GM19468 (cell line): ENCODE measurements around the gene CYTH2.
"Not testable (repeated sequence)": the region's sequence is repeated elsewhere in the genome, so short reads cannot be mapped to it uniquely, and the experiment has no call there.

Source experiments
- ATAC-seq: cut with Tn5 transposase; IDR thresholded peaks from one replicate; pipeline ENCODE4 v1.9.1; 2021; ENCODE audit warnings: mild to moderate bottlenecking, moderate library complexity, moderate number of reproducible peaks; ENCODE audit not compliant: unreplicated experiment; ENCODE audit errors: extremely low read depth

The CYTH2 gene

DNA sequence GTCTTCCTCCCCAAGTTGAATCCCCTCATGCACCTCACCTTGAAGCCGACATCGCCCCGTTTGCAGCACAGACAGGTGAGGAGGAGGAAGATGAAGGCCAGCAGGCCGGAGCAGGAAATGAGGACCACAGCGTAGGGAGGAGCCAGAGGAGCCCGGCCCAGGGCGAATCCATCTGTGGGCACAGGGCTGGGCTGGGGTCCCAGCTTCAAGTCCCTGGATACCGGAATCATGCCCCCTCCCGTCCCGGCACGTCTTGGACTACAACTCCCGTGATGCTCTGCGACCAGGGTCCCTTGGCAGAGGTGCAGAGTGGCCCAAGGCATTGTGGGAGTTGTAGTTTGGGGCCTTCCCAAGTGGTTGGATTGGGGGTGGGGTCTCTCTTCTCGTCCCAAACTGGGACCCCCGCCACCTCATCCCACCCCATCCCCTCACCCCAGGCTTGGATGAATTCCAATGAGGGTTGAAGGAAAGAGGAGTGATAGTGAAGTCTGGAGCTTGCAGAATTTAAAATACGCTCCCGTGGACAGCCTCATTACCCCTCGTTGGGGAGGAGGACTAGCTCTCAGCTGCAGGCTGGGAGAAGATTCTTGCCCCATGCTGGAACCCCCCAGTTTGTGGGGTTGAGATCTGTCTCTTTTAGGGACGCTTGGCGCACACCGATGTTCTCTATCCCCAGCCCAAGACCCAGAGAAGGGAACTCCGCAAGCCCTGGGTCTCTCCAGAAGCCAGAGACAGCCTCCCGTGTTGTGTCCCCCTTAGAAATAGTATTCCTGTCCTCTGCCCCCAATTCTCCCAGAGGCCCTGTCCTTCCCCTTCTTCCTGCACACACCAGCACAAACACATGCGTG, 41.5 kb downstream of the CYTH2 start:
- ATAC-seq = no peak

DNA sequence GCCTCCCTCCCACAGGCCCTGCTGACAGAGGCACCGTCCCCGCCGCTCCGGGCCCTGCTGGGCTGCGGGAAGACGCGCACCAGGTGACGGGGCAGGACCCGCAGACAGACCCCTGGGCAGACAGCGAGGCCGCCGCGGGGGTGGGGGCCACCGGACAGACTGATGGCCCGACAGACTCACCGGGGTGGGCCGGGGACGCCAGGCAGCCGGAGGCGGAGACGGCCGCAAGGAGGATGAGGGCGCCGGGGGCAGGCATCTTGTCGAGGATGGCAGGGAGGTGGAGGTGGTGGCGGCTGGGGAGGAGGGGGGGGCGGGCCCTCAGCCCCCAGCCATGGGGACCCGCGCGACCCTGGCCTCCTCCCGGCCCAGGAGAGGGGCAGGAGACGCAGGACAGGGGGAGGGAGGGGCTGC, 42.2 kb downstream of the CYTH2 start:
- ATAC-seq = no peak

- no peak for ATAC-seq
These were observed 42.8 kb downstream of the CYTH2 start, which contains the start of gene LMTK3 for GRCh38 chr19:48511800-48512503. LMTK3 (minus strand) TSS chr19:48511835; CDS start chr19:48511576, 259 bp downstream.

- ATAC-seq = no peak
These were observed 43.5 kb downstream of the CYTH2 start for GRCh38 chr19:48512504-48513288.

GRCh38 chr19:48513289-48514122, 44.3 kb downstream of the CYTH2 start:
- ATAC-seq = no peak

DNA sequence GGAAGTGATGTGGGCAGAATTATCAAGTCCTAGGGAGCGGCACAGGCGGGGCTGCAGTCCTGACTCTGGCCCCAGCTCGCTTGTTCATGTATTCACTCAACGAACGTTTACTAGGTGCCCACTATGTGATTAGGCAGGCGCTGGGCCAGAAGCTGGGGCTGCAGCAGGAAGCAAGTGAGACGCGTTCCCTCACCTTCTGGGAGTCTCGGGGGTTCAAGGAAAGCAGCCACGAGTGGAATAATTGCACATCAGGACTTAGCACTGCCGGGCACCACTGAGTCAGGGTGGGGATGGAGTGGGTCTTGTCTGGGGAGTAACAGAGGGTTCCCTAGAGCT, 44.9 kb downstream of the CYTH2 start:
- no peak for ATAC-seq

- no peak for ATAC-seq
These were observed 47.4 kb downstream of the CYTH2 start for GRCh38 chr19:48516536-48516935.

DNA sequence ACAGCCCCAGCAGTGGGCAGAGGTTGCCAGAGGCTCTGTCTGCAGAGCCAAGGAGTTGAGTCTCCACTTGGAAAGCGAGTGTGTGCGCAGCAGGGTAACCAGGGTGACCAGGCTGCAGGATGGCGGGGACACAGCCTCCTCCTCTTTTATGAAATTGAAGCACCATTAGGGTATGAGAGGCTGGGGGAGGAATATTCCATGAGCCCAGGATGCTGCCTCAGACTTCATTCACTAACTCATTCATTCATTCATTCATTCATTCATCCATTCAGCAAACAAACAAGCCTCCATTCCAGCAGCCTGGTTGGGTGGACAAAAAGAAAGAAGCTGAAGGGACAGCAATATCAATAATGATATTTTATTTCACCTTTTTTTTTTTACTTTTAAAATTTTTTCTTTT, 49.0 kb downstream of the CYTH2 start:
- ATAC-seq = no peak

- ATAC-seq = not testable (repeated sequence)
These were observed 50.3 kb downstream of the CYTH2 start for GRCh38 chr19:48519426-48519825.

- no peak for ATAC-seq
These were observed 51.0 kb downstream of the CYTH2 start for GRCh38 chr19:48520134-48520533.

DNA sequence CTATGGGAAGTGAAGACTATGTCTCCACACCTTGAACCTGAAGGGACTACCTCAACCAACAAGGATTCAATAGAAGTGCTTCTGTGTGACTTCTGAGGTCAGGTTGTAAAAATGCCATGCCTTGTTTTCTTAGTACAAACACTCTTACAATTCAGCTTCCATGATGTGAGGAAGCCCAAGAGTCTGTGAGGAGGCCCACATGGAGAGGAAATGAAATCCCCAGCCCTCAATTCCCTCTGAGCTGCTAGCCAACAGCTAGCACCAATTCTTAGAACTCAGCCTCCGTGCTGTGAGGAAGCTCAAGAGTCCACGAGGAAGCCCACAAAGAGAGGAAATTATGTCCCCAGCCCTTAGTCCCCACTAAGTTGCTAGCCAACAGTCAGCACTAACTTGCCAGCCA, 55.1 kb downstream of the CYTH2 start:
- ATAC-seq = no peak

DNA sequence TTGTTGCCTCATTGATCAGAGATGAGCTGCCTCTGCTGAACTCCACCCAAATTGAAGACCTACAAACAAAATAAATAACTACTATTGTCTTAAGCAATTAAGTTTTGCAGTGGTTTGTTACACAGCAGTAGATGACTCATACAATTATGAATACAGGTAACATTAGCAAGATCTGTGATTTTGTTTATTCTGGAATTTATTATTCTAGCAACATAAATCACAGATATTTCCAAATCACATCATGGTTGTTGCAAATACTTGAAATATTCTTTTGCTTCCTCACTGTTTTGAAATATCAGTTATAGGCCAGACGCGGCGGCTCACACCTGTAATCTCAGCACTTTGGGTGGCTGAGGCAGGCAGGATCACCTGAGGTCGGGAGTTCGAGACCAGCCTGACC, 55.6 kb downstream of the CYTH2 start:
- ATAC-seq = no peak

DNA sequence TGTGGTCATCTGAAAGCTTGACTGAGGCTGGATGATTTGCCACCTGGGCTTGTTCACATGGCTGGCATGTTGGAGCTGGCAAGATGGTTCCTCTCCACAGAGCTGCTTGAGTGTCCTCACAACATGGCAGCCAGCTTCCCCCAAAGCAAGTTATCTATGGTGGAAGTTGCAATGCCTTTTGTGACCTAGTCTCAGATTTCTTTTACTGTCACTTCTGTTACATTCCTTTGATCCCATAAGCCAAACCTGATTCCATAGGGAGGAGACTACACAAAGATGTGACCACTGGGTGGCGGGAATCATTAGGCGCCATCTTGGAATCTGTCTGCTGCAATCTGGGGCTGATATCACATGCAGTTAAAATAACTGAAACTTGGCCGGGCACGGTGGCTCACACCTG, 60.0 kb downstream of the CYTH2 start:
- no peak for ATAC-seq

DNA sequence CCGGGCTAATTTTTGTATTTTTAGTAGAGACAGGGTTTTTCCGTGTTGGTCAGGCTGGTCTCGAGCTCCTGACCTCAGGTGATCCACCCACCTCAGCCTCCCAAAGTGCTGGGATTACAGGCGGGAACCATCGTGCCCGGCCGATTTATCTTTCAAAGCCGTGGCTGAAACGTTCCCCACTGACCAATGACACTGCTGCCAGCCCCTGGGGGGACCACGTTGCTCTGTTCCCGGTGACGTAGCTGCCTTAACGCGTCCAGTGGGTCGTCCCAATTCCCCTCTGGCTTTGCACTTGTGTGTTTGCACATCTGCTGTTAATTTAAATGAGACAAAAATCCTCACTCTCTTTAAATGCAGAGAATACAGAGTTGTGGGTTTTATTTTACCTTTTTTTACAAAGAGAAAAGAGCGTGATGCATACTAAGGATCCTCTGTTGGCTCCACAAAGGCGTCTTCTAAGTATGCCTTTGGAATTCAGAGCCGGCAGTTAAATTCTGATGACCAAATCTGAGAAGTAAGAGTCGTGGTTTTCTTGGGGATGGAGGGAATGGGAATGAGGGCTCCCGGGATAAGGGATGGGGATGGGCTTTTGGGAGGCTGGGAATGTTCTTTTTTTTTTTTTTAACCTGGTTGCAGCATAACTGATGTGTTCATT, 61.0 kb downstream of the CYTH2 start:
- no peak for ATAC-seq

DNA sequence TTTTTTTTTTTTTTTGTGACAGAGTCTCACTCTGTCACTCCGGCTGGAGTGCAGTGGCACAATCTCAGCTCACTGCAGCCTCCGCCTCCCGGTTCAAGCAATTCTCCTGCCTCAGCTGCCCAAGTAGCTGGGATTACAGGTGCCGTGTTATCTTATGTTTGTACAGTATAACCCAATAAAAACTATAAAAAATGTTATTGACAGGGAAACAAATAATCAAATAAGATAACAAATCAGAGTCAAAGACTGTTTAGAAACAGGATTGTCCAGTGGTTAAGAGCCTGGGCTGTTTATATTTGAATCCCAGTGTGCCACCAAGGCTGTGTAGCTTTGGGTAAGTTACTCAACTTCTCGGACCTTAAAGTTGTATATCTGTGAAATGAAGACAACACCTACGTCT, 61.6 kb downstream of the CYTH2 start:
- no peak for ATAC-seq
